Body of pancreas (tissue), 4 donors: ENCODE data around the gene SULT1E1.

ENCODE experiments used
- POLR2A ChIP-seq, 3 donors: fragments of 450-650 bp; IDR thresholded peaks; one replicate each; pipeline ENCODE4 v1.6.1; 2016; ENCODE audit warnings: antibody characterized with exemption in 3 of 3, mild to moderate bottlenecking in 2 of 3
- TF ChIP-seq, protein P1 (sequence below), 7 experiments: fragments of 450-650 bp in 4 of 7; fragments of 200-600 bp in 3 of 7; sonication (generic) in 3 of 7; IDR thresholded peaks; one replicate each; pipeline ENCODE4 v1.5.1; 2016 to 2019; ENCODE audit warnings: antibody characterized with exemption in 7 of 7

DNA sequence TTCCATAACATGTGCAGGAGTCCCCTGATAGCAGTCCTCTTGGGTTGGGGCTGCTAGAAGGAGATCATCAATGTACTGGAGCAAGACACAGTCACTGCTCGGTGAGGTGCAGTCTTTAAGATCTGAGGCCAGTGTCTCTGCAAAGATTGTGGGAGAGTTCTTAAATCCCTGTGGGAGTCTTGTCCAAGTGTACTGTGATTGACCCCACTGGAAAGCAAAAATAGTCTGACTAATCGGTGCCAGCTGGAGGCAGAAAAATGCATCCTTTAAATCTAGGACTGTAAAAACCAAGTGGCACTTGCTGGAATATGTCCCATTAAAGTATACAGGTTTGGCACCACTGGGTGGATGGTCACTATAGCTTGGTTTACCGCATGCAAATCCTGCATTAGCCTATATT is 31.1 kb downstream of the SULT1E1 start:
- TF ChIP-seq, protein P1, sequence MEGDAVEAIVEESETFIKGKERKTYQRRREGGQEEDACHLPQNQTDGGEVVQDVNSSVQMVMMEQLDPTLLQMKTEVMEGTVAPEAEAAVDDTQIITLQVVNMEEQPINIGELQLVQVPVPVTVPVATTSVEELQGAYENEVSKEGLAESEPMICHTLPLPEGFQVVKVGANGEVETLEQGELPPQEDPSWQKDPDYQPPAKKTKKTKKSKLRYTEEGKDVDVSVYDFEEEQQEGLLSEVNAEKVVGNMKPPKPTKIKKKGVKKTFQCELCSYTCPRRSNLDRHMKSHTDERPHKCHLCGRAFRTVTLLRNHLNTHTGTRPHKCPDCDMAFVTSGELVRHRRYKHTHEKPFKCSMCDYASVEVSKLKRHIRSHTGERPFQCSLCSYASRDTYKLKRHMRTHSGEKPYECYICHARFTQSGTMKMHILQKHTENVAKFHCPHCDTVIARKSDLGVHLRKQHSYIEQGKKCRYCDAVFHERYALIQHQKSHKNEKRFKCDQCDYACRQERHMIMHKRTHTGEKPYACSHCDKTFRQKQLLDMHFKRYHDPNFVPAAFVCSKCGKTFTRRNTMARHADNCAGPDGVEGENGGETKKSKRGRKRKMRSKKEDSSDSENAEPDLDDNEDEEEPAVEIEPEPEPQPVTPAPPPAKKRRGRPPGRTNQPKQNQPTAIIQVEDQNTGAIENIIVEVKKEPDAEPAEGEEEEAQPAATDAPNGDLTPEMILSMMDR (IDR thresholded peaks at IDR 0.05): no peak
- TF ChIP-seq POLR2A (IDR thresholded peaks at IDR 0.05): no peak
